GM19372 (cell line): ENCODE measurements around the gene PIGZ.

Experiments used
- ATAC-seq: cut with Tn5 transposase; IDR thresholded peaks from one replicate; pipeline ENCODE4 v1.9.1; 2021; ENCODE audit warnings: mild to moderate bottlenecking, low read depth, moderate library complexity; ENCODE audit not compliant: unreplicated experiment

PIGZ gene

GRCh38 chr3:196968233-196969133 is at the start of gene PIGZ:
TSS of gene PIGZ (minus strand) at chr3:196968833. CDS start at chr3:196952031, 16,802 bp downstream.
- ATAC-seq = peak; percentile 67

GRCh38 chr3:197017003-197017402 is 48.4 kb upstream of the PIGZ start:
- no peak for ATAC-seq

GRCh38 chr3:197015790-197016736 is 47.4 kb upstream of the PIGZ start:
- no peak for ATAC-seq

- ATAC-seq = no peak
Observed at GRCh38 chr3:197014942-197015575, 46.4 kb upstream of the PIGZ start.

- no peak for ATAC-seq
Observed at GRCh38 chr3:197014024-197014423, 45.4 kb upstream of the PIGZ start.

- no peak for ATAC-seq
Observed at GRCh38 chr3:197012540-197012883, 43.9 kb upstream of the PIGZ start.

GRCh38 chr3:197011780-197012539 is 43.3 kb upstream of the PIGZ start:
- ATAC-seq = no peak

- no peak for ATAC-seq
Observed at GRCh38 chr3:197010556-197011351, 42.1 kb upstream of the PIGZ start.

- no peak for ATAC-seq
Observed at GRCh38 chr3:197009532-197010019, 40.9 kb upstream of the PIGZ start.

GRCh38 chr3:197008436-197009209 is 40.0 kb upstream of the PIGZ start:
- ATAC-seq = no peak

- no peak for ATAC-seq
Observed at GRCh38 chr3:197007953-197008352, 39.3 kb upstream of the PIGZ start.

GRCh38 chr3:197007296-197007940 is 38.8 kb upstream of the PIGZ start:
- no peak for ATAC-seq

GRCh38 chr3:197006860-197007259 is 38.2 kb upstream of the PIGZ start:
- ATAC-seq = no peak

- no peak for ATAC-seq
Observed at GRCh38 chr3:197006446-197006845, 37.8 kb upstream of the PIGZ start.

- peak; percentile 8 for ATAC-seq
Observed at GRCh38 chr3:197003461-197004385, 35.1 kb upstream of the PIGZ start.

GRCh38 chr3:197002701-197003454 is 34.2 kb upstream of the PIGZ start:
- peak; percentile 76 for ATAC-seq
